Measurements from ENCODE around the gene CCL8.

The CCL8 gene

DNA sequence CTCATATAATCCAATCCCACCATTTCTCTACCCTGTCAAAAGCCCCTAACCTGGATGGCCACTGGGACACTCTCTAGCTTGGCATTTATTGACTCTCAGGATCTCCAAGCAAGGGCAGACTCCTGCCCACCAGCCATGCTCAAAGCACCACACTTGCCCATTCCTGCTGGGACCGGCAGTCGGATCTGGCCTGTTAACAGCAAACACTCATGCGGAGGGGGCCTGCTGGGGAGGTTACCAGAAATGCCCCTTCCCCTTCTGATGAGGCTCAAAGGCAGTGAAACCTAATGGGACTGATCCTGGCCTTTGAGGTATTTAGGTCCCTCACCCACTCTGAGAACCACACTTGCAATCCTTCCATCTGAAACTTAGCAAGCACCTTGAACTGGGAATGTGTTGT lies 50.3 kb downstream of the CCL8 start:
- Mint-ChIP-seq H3K36me3 (no peaks in the 10 kb centered on the region), H3K4me1 (peaks cover 7% of the 10 kb centered on the region), H3K9me3 (no peaks in the 10 kb centered on the region), H3K4me3 (no peak overlapping the region), H3K27ac (no peak overlapping the region), H3K27me3 (no peaks in the 10 kb centered on the region)

DNA sequence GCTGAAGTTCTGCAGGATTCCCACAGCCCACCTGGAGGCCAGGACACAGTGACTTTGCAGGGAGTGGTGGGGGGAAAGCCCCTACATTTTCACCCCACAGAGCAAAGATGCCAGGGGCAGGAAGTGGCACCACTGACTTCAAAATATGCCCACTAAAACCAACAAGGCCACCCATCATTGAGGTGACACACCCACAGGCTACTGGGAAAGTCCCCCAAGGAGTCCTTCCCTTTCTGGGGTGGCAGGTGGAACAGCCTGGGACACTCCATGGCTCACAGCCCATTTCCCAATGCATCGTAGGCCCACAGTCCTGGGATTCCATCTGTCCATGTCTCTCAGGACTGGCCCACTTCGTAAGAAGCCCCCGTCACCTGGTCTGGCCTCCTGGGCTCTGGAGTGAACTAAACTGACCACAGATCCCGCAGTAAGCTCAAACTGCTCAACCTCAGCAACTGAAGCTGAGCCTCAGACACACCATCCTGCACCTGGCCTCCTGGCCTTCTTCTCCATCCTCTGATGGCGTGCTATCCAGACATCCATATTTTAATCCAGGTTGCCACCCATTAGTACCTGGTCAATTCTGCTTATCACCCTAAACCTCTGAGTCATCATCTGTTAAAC lies 51.3 kb downstream of the CCL8 start:
- H3K4me3 Mint-ChIP-seq, result no peak overlapping the region
- H3K27me3 Mint-ChIP-seq, result no peaks in the 10 kb centered on the region
- no peaks in the 10 kb centered on the region for H3K36me3 Mint-ChIP-seq
- H3K27ac Mint-ChIP-seq, result no peak overlapping the region
- no peaks in the 10 kb centered on the region for H3K9me3 Mint-ChIP-seq
- peaks cover 3% of the 10 kb centered on the region for H3K4me1 Mint-ChIP-seq

DNA sequence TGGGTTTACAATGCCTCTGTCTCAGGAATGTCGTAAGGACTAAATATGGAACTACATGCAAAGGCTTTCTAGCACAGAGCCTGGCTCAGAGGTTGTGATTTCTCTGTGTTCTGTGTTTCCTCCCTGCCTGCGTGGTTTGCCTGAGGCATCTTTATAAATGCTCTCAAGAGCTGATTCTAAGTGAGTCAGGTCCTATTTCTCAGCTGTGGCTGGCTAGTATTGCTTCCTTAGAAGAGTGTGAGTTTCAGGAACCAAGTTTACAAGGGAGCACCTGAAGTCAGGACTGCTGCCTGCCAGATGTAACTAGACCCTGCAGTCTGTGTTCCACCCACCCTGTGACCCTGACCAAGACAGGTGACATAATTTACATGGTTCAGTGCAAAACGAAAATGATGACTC lies 51.8 kb downstream of the CCL8 start:
- Mint-ChIP-seq H3K27ac (no peak overlapping the region), H3K9me3 (no peaks in the 10 kb centered on the region), H3K36me3 (no peaks in the 10 kb centered on the region), H3K27me3 (no peaks in the 10 kb centered on the region), H3K4me3 (no peak overlapping the region), H3K4me1 (no peaks in the 10 kb centered on the region)
